HepG2 (cell line): Measurements from ENCODE around the gene UBAC2. TPM values are rescaled to one million over a fixed set of nuclear protein-coding genes. Genes with fewer than 3 reads are reported as not detected.
"Not testable (repeated sequence)": the region's sequence is repeated elsewhere in the genome, so short reads cannot be mapped to it uniquely, and the experiment has no call there.

Source experiments
- ATAC-seq: fragments of 200-7000 bp; cut with Tn5 transposase; 3 replicates; pipeline ENCODE4 v1.9.1; 2020; ENCODE audit warnings: mild to moderate bottlenecking, moderate library complexity
- BruUV-seq: library from RNA; stranded (reverse); fragments of 400-500 nt; replicated peaks from 2 replicates; lab custom pipeline; 2021; lab: Mats Ljungman, UMichigan
- CTCF ChIA-PET: fragments of 300-600 bp; formaldehyde crosslinking; extraction: SDS; loops from one replicate; lab custom pipeline; 2021; ENCODE audit warnings: low total read pairs, inconsistent platforms, low intra/inter-chr PET ratio; lab: Yijun Ruan, JAX
- POLR2A ChIA-PET: fragments of 350-600 bp; sonication (Branson Sonifier 250); formaldehyde crosslinking; loops from one replicate; lab custom pipeline; 2020; ENCODE audit warnings: antibody characterized with exemption, inconsistent platforms; lab: Yijun Ruan, JAX
- DNase-seq: peaks from one replicate; pipeline ENCODE4 v3.0.0-alpha.2; 2015; ENCODE audit warnings: low spot score
- FAIRE-seq: peaks from 3 replicates; lab custom pipeline; 2011; peaks lifted over from hg19 to GRCh38; lab: Jason Lieb, UNC
- H2AFZ ChIP-seq: one replicate; pipeline ENCODE4 v1.6.1; 2011; ENCODE audit warnings: low read length, inconsistent platforms
- H3K27ac ChIP-seq: fragments of 300-600 bp; 3 replicates; pipeline ENCODE4 v1.8.0; 2011; ENCODE audit warnings: mixed run types, mild to moderate bottlenecking, mixed read lengths, low read length, inconsistent platforms; ENCODE audit not compliant: insufficient read depth; ENCODE audit errors: extremely low read length
- H3K27me3 ChIP-seq, 2 experiments: fragments of 200-600 bp in 1 of 2; 2 replicates in 1 of 2; 3 replicates in 1 of 2; pipeline versions ENCODE4 v1.6.0 to v1.8.0; 2011; ENCODE audit warnings: low read length in 2 of 2, mild to moderate bottlenecking in 2 of 2, moderate library complexity in 2 of 2, inconsistent platforms in 1 of 2; ENCODE audit not compliant: insufficient read depth in 2 of 2, control insufficient read depth in 1 of 2
- H3K36me3 ChIP-seq, 2 experiments: fragments of 200-600 bp in 1 of 2; replicated peaks in 1 of 2; 2 replicates in 1 of 2; 3 replicates in 1 of 2; pipeline versions ENCODE4 v1.5.1 to v1.8.0; 2011; ENCODE audit warnings: low read length in 2 of 2, inconsistent platforms in 1 of 2; ENCODE audit not compliant: insufficient read depth in 2 of 2, control insufficient read depth in 1 of 2
- H3K4me1 ChIP-seq: 2 replicates; pipeline ENCODE4 v1.5.1; 2012; ENCODE audit warnings: low read length, inconsistent platforms; ENCODE audit not compliant: insufficient read depth
- H3K4me2 ChIP-seq: 2 replicates; pipeline ENCODE4 v1.6.0; 2011; ENCODE audit warnings: low read depth, low read length, inconsistent platforms
- H3K4me3 ChIP-seq, 3 experiments: fragments of 200-600 bp in 1 of 3; sonication (generic), shearing (Covaris generic) in 1 of 3; replicated peaks in 1 of 3; 2 replicates each; pipeline ENCODE4 v1.5.1; 2011 to 2016; ENCODE audit warnings: low read length in 3 of 3, inconsistent platforms in 2 of 3, low read depth in 2 of 3, mild to moderate bottlenecking in 2 of 3, control low read depth in 1 of 3, mixed read lengths in 1 of 3; ENCODE audit not compliant: insufficient read depth in 1 of 3
- H3K79me2 ChIP-seq: one replicate; pipeline ENCODE4 v1.6.1; 2011; ENCODE audit warnings: low read length, inconsistent platforms; ENCODE audit not compliant: insufficient read depth
- H3K9ac ChIP-seq: 2 replicates; pipeline ENCODE4 v1.6.0; 2011; ENCODE audit warnings: mild to moderate bottlenecking, low read depth, low read length, inconsistent platforms; ENCODE audit not compliant: insufficient read depth
- H3K9me3 ChIP-seq: 2 replicates; pipeline ENCODE4 v1.5.1; 2012; ENCODE audit warnings: mild to moderate bottlenecking, low read length
- H4K20me1 ChIP-seq: 2 replicates; pipeline ENCODE4 v1.6.0; 2011; ENCODE audit warnings: inconsistent platforms, mild to moderate bottlenecking, low read length, moderate library complexity; ENCODE audit not compliant: insufficient read depth
- CAMTA2 ChIP-seq: sonication (generic); formaldehyde crosslinking; IDR thresholded peaks from 2 replicates; pipeline ENCODE4 v1.4.0; 2020; ENCODE audit warnings: mild to moderate bottlenecking, missing genetic modification reagents, borderline replicate concordance
- KMT2B ChIP-seq: IDR thresholded peaks from 2 replicates; pipeline ENCODE4 v1.6.1; 2016; ENCODE audit warnings: missing genetic modification reagents, missing compliant biosample characterization
- PRMT3 ChIP-seq: sonication (generic); formaldehyde crosslinking; IDR thresholded peaks from 2 replicates; pipeline ENCODE4 v1.8.1; 2022; ENCODE audit warnings: low read depth, mild to moderate bottlenecking, moderate library complexity, missing genetic modification reagents, borderline replicate concordance
- ZNF510 ChIP-seq: sonication (generic); formaldehyde crosslinking; IDR thresholded peaks from 2 replicates; pipeline ENCODE4 v1.4.0; 2020; ENCODE audit warnings: low read depth, mild to moderate bottlenecking, missing genetic modification reagents
- ZNF616 ChIP-seq: sonication (generic); formaldehyde crosslinking; IDR thresholded peaks from 2 replicates; pipeline ENCODE4 v1.5.0; 2020; ENCODE audit warnings: low read depth, mild to moderate bottlenecking, missing genetic modification reagents
- WGBS: methylation state at CpG from one replicate; pipeline ENCODE4 v1.1.6; 2017; ENCODE audit warnings: low lambda C conversion rate; 5-methylcytosine and 5-hydroxymethylcytosine counted together
- in situ Hi-C: cut with HindIII; loops from 2 replicates; pipeline ENCODE4 v1.10.0; 2017; ENCODE audit warnings: low pct_unique_long_range_greater_than_20kb; ENCODE audit not compliant: extremely low pct_ligation_motif_present
- intact Hi-C: fragments of 100-400 bp; cut with micrococcal nuclease; formaldehyde crosslinking; loops from one replicate; pipeline ENCODE4 v1.10.0; 2022; ENCODE audit not compliant: unreplicated experiment
- polyA plus RNA-seq, 8 experiments: library from polyadenylated mRNA; depleted of rRNA in 3 of 8; stranded (reverse) in 7 of 8; unstranded in 1 of 8; fragments of >200 nt; fragmentation: Illumina TruSeq in 4 of 8; extraction: Trizol in 4 of 8; gene quantifications; 2 replicates each; pipeline versions ENCODE4 v1.2.1 to v1.2.3, GENCODE V29; 2011 to 2016; ENCODE audit warnings: low read depth in 4 of 8, missing spikeins in 1 of 8, mixed read lengths in 1 of 8; ENCODE audit not compliant: insufficient read depth in 1 of 8
- total RNA-seq, 5 experiments: library from RNA; depleted of rRNA; stranded (reverse); fragments of >200 nt; fragmentation: Illumina TruSeq; extraction: Trizol; gene quantifications; 2 replicates each; pipeline ENCODE4 v1.2.3, GENCODE V29; 2016; ENCODE audit warnings: low read depth in 1 of 5
- TF ChIP-seq, protein P1 (sequence below): sonication (generic); formaldehyde crosslinking; IDR thresholded peaks from one replicate; pipeline ENCODE4 v1.5.1; 2020; ENCODE audit warnings: mild to moderate bottlenecking, missing genetic modification reagents; ENCODE audit errors: not compliant biosample characterization
- TF ChIP-seq, protein P2 (sequence below): sonication (generic); formaldehyde crosslinking; IDR thresholded peaks from 2 replicates; pipeline ENCODE4 v1.5.0; 2020; ENCODE audit warnings: missing genetic modification reagents
- TF ChIP-seq, protein P3 (sequence below): sonication (generic); formaldehyde crosslinking; IDR thresholded peaks from 2 replicates; pipeline ENCODE4 v1.5.1; 2020; ENCODE audit warnings: missing genetic modification reagents, mild to moderate bottlenecking, borderline replicate concordance

The UBAC2 gene
- total and polyA plus RNA-seq, 2 of the 13 experiments (the other 11 are each of a cell fraction or from before 2014, with no cell fraction given), result 61.3 to 80.8 TPM

DNA sequence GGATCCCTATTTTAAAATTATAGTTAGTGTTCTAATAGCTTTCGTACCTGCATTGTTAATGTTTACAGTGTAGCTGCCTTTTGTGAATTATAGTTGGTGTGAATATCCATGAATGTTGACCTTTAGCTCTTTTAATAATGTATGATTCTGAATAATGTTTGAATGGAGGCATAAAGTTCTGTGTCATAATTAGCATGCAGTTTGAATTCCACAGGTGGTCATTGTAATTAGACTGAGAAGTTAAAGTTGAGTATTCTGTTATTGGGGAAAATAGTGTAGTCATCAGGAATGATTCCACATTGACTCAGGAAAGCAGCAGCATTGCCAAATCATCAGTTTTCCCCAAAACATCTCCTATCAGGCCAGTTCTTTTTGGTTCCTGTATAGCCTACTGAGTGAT is 45.4 kb downstream of the UBAC2 start (continued):
- TF ChIP-seq, protein P1, sequence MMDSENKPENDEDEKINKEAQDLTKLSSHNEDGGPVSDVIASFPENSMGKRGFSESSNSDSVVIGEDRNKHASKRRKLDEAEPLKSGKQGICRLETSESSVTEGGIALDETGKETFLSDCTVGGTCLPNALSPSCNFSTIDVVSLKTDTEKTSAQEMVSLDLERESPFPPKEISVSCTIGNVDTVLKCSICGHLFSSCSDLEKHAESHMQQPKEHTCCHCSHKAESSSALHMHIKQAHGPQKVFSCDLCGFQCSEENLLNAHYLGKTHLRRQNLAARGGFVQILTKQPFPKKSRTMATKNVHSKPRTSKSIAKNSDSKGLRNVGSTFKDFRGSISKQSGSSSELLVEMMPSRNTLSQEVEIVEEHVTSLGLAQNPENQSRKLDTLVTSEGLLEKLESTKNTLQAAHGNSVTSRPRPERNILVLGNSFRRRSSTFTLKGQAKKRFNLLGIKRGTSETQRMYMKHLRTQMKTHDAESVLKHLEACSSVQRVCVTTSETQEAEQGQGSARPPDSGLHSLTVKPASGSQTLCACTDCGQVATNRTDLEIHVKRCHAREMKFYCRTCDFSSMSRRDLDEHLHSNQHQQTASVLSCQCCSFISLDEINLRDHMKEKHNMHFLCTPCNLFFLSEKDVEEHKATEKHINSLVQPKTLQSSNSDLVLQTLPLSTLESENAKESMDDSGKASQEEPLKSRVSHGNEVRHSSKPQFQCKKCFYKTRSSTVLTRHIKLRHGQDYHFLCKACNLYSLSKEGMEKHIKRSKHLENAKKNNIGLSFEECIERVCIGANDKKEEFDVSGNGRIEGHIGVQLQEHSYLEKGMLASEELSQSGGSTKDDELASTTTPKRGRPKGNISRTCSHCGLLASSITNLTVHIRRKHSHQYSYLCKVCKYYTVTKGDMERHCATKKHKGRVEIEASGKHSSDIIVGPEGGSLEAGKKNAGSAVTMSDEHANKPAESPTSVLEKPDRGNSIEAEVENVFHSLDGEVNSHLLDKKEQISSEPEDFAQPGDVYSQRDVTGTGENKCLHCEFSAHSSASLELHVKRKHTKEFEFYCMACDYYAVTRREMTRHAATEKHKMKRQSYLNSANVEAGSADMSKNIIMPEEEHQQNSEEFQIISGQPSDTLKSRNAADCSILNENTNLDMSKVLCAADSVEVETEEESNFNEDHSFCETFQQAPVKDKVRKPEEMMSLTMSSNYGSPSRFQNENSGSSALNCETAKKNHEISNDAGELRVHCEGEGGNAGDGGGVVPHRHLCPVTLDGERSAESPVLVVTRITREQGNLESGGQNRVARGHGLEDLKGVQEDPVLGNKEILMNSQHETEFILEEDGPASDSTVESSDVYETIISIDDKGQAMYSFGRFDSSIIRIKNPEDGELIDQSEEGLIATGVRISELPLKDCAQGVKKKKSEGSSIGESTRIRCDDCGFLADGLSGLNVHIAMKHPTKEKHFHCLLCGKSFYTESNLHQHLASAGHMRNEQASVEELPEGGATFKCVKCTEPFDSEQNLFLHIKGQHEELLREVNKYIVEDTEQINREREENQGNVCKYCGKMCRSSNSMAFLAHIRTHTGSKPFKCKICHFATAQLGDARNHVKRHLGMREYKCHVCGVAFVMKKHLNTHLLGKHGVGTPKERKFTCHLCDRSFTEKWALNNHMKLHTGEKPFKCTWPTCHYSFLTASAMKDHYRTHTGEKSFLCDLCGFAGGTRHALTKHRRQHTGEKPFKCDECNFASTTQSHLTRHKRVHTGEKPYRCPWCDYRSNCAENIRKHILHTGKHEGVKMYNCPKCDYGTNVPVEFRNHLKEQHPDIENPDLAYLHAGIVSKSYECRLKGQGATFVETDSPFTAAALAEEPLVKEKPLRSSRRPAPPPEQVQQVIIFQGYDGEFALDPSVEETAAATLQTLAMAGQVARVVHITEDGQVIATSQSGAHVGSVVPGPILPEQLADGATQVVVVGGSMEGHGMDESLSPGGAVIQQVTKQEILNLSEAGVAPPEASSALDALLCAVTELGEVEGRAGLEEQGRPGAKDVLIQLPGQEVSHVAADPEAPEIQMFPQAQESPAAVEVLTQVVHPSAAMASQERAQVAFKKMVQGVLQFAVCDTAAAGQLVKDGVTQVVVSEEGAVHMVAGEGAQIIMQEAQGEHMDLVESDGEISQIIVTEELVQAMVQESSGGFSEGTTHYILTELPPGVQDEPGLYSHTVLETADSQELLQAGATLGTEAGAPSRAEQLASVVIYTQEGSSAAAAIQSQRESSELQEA (CRISPR knock-in tag), result no peak
- TF ChIP-seq, protein P2, sequence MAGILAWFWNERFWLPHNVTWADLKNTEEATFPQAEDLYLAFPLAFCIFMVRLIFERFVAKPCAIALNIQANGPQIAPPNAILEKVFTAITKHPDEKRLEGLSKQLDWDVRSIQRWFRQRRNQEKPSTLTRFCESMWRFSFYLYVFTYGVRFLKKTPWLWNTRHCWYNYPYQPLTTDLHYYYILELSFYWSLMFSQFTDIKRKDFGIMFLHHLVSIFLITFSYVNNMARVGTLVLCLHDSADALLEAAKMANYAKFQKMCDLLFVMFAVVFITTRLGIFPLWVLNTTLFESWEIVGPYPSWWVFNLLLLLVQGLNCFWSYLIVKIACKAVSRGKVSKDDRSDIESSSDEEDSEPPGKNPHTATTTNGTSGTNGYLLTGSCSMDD (CRISPR knock-in tag), result no peak
- TF ChIP-seq PRMT3, result no peak
- TF ChIP-seq ZNF616 (CRISPR knock-in tag), result no peak
- TF ChIP-seq ZNF510 (CRISPR knock-in tag), result no peak
- TF ChIP-seq, protein P3, sequence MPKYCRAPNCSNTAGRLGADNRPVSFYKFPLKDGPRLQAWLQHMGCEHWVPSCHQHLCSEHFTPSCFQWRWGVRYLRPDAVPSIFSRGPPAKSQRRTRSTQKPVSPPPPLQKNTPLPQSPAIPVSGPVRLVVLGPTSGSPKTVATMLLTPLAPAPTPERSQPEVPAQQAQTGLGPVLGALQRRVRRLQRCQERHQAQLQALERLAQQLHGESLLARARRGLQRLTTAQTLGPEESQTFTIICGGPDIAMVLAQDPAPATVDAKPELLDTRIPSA, result no peak
- no peak for TF ChIP-seq CAMTA2 (CRISPR knock-in tag)
- no peak for TF ChIP-seq KMT2B (CRISPR knock-in tag)

DNA sequence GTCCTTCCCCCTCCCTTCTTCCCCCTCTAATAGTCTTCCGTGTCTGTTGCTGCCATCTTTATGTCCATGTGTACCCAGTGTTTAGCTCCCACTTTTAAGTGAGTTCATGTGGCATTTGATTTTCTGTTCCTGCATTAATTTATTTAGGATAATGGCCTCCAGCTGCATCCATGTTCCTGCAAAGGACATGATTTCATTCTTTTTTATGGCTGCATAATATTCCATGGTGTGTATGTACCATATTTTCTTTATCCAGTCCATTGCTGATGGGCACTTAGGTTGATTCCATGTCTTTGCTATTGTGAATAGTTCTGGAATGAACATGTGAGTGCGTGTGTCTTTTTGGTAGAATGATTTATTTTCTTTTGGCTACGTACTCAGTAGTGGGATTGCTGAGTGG is 48.5 kb downstream of the UBAC2 start:
- H3K27me3 ChIP-seq, H3K9ac ChIP-seq, H3K4me3 ChIP-seq, H4K20me1 ChIP-seq, BruUV-seq, H3K79me2 ChIP-seq, H3K9me3 ChIP-seq, H3K4me1 ChIP-seq, H3K27ac ChIP-seq, H3K4me2 ChIP-seq, DNase-seq, in situ Hi-C loops, CTCF ChIA-PET, H2AFZ ChIP-seq, intact Hi-C loops, FAIRE-seq, ATAC-seq: not testable (repeated sequence)
- 80% methylated on average over 3 of the region's 3 CpGs for WGBS
- peaks cover 1 to 10% of the 10 kb centered on the region in 2 experiments; a peak in 2 of 5 replicates for H3K36me3 ChIP-seq
- POLR2A ChIA-PET, result interaction anchor here (1.7 kb wide), 1 partner anchor 49 kb away, joined by 4 read pairs; the partner anchor contains the start of gene UBAC2
